Embryonic facial prominence (tissue), 1 donor: ENCODE measurements around the gene MTOR.

Experiments used
- DNase-seq: peaks from one replicate; pipeline ENCODE4 v3.0.0-alpha.2; 2016; ENCODE audit errors: extremely low spot score

Gene MTOR

DNA sequence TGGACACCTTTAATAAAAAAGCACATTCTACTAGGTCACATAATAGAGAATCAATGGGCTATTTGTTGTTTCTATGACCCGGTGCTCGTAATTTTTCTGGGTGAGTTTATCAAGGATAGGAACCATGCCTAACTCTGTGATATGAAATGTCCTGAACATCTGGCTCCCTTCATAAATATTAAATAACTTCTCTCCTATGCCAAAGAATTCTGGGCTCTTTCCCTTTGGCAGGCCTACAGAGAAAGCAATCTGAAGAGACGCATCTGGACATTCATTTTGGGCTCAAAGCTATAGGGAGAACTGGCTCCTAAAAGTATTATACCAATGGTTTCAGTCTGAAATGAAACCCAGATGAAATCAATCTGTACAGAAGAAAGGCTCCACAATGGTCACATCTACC is 112.0 kb downstream of the MTOR start:
- DNase-seq = no peak

DNA sequence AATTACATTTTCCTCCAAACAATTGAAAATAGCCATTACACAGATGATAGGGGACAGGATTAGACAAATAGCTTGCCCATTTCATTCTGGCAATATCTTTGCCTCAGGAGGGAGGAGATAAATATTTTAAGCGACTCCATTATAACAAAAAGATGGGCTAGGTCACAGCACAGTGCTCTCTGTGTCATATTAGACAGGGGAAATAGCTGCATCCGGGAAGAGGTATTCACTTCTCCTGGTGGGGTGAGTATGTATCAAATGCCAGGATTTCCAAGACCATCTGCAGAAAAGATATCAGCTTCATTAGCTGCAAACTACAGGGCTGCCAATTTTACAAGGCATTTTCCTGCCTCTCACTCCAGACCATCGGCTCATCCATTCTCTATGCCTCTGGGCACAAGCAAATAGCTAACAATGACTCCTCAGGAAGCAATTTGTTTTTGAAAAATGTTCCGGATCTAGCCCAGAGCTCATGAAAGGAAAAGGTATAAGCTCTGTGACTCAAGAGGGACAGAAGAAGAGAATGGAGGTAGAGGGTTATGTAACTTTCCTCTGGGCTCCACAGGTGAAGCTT is 115.1 kb downstream of the MTOR start:
- DNase-seq = no peak

DNA sequence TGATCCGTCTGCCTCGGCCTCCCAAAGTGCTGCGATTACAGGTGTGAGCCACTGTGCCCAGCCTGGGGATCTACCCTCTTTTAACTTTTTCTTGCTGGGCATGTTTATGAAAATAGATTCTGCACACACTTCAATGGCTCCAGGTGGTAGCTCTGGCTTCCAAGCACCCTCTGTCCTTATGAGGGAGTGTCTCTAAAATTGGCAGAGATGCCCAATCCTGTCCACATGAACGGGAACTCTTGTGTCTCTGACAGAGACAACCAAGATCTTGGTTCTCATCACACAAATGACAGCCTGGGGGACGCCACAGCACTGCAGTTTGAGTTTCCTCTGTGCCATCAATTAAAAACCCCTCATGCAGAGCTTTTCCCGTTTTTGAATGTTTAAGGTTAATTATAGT is 116.6 kb downstream of the MTOR start:
- no peak for DNase-seq

DNA sequence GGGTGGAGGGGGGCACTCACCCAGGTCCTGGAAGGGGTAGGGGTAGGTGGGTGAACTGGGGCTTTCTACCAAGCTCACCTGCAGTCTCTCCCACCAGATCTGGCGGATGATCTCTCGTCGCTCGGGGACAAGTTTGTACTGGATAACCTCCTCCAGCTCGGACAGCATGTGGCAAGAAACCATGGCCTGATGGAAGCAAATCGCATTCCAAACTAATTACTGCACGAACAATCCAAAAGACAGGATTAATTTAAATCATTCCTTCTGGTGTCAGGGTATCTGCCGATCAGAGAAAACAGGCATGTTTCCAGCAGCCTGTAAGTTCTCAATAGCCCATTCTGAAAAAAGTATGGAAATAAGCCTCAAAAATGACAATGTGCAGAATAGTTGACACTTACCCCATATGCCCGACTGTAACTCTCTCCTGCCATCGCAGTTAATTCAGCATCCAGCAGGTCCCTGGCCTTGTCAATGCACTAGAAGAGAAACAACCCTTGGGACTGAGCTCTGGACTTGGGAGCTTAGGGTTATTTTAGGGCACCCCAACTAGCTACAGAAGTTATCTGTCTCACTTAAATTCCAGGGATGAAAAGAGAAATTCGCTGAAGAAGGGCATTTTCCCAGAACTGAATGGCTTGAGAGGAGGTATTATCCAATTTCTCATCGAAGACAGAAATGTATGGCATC is 117.6 kb downstream of the MTOR start:
- no peak for DNase-seq

DNA sequence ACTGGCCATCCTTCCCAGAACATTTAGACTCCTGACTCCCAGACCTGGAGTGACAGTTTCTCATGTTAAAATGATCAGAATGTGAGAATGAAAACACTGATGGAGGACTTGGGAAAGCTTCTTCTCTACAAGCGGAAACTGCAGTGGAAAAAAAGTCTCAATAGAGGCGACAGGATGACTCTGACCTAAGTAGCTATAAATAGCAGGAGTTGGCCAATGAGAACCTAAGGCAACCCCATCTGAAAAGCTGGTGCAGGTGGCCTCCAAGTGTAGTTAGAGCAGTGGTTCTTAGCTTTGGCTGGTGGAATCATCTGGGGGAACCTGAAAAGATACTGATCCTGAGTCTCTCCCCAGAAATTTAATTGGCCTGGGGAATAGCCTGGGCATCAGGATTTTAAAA is 118.4 kb downstream of the MTOR start:
- no peak for DNase-seq

DNA sequence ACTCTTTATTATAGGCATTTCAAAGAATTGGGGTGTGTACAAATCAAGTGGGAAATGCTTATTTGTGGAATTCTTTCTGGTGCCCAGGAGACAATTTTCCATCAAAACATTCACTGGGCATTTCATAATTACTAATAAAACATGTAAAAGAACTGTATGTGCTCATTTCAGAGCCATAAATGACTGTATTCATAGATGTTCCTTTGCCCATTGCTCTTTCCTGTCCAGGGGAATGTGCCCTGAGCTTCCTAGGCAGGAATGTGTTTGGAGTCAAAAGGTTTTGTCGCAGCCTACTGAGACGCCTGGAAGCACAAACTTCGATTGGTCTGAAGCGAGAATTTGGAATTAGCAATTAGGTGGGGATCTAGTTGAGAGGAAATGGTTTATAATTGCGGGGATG is 119.0 kb downstream of the MTOR start:
- no peak for DNase-seq

DNA sequence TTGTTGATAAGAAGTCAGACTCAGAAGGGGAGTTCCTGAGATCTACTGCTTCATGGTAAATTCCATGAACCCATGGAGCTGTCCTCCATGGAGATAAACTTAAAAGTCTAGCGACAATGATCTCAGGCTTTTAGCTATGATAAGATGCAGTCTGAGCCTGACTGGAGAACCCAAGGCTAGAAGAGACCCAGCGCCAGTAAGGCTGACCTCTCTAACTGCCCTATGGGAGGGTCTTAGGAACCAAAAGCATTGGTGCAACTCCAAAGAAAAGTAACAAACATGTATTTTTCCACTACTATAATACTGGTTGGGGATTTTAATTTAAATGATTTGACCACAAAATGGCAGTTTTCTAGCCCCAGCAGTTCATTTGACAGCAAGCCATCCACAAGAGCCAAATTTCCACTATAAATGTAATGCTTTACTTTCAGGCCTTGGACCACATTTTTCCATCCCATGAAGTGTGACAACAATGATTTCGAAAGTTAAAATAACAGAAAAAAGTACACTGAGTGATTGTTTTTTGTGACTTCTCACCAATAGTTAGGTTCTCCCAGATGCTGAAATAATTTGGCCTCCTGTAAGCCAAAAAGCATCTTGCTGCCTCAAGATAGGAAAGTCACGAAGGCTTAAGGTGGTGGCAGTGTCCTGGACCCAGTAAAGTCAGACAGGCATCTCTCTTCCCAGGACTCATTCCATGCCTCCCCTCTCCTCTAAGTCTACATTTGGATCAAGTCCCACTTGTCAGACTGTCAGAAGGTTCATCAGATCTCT is 119.5 kb downstream of the MTOR start:
- DNase-seq = no peak

DNA sequence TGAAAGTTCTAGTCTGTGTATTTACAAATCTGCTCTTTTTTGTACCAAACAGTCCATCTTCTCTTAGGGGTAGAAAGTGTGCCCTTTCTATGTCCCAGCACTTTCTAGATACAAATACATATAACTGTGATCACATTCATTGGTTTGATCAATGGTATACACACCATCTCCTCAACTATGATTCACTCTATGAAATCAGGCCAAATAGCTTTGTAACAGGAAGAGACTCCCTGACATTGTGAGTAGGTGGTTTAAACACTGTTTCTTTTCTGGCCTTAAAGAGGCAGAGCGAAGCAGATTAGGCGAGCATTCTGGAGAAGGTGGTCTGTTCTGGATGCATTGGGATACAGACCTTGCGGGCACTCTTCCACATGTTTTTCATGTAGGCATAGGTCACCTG is 123.4 kb downstream of the MTOR start:
- DNase-seq = no peak

DNA sequence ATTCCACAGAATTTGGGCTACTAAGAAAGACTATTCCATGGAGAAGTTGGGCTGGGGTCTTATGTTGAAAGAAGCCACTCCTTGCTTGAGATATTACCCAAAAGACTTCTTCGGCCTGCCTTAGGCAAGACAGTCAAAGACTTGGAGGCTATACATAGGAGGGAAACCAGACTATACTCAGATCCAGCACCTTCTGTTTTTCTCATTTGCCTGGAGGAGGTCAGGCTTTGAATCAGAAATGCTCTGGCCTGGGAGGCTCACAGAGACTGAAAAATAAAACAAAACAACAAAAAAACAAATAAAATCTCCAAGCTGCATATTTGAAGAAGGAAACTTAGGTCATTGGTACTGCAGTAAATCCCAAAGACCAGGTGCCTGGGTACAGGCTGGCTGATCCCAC is 124.3 kb downstream of the MTOR start:
- DNase-seq = no peak

DNA sequence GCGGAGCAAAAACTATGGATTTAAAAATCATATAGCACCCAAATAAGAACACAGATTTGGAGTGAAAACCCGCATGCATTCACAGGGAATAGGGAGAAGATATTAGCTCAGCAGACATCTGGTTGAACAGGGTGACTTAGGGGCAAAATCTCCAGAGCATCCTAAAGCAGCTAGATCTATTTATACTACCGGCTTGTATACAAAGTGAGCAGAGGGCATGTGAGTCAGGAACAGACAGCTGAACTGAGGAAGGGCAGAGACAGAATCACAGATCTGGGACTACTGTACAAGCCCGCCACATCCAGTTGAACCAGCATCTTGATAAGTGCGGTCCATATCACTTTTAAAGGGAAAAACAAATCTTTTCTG is 127.5 kb downstream of the MTOR start:
- no peak for DNase-seq

DNA sequence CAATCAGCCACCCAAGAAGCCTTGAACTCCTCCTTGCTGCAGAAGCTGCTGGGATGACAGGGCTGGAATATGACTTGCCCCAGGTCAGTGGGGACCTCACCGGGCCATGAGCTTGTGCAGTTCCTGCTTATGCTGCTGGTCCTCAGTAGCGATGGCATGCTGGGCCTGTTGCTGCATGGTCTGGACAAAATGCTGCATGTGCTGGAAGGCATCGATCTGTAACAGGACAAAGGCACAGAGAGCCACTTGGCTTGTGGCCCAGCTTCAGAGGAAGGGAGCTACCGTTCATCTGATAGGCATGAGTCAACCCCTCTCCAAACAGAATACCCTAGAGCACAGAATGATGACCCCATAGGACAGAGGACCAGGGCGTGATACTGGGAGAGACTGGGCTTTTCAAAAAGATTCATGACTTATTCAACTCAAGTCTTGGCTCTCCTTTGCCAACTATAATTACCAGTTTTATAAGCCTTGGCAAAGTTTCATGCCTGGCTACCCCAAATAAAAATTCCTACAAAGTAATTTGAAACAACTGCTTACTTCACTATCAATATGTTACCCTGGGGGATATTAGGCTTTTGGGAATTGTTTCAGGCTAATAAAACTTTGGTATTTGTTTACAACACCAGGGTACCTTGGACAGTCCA is 128.0 kb downstream of the MTOR start:
- DNase-seq = no peak

DNA sequence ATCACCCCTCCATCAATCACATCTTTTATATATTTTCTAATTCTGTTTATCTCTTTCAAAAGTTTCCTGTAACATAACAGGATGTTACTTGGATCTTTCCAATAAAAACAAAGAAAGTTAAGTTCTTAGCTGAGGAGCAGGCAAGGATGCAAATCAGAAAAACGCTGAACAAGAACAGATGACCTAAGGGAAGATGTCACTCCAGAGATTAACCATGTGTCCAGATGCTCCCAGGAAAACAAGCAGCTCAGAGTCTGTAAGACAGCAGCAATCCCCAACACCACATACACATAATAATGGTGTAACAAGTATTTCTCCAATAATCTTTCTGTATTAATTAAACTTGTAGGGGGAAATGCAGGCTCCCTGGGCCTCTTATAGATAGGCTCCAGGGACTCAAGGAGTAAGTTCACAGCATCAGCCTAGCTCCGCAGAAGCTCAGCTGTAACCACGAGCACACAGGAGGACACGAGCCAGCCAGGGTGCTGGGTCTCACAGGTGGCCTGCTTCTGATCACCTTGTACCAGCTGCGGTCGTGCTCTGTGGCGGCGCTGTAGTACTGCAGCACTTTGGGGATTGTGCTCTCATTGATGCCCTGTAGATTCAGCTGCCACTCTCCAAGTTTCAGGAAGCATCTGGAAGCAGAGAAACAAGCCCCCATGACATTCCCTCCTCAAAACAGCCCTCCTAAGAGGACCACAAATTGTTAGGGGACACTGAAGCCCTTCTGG is 129.6 kb downstream of the MTOR start:
- DNase-seq = no peak

DNA sequence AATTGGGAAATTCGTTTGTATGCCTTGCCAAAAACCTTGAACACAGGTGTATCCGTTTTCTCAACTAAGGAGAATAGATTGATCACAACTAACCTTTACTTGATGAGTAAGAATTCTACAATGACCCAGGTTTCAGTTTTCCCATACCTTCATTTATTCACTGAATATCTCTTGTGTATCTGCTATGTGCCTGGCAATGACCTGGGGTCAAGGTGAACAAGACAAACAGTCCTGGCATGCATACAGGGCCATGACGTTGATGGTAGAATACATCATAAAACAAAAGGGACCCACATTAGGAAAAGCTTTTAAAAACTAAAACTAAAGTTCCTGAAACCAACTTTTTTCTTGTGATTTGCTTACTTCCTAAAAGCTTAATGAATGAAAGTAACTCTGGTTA is 130.5 kb downstream of the MTOR start:
- DNase-seq = no peak

DNA sequence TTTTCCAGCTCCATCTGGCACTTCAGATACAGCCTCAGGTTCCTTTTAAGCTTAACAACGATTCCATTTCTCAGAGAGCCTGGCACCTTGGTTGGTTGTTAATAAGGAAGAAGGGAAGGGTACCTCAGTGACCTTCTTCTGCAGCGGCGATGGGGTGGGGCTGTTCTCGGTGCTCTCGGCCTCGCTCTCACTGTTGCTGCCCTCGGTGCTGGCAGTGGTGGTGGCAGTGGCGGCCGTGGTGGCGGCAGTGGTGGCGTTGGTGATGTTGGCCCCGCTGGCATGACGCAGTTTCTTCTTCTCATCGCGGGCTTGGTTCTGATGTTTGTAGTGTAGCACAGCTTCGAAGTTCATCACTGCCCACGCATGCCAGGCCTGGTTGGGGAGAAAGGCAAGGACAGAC is 131.9 kb downstream of the MTOR start:
- no peak for DNase-seq

DNA sequence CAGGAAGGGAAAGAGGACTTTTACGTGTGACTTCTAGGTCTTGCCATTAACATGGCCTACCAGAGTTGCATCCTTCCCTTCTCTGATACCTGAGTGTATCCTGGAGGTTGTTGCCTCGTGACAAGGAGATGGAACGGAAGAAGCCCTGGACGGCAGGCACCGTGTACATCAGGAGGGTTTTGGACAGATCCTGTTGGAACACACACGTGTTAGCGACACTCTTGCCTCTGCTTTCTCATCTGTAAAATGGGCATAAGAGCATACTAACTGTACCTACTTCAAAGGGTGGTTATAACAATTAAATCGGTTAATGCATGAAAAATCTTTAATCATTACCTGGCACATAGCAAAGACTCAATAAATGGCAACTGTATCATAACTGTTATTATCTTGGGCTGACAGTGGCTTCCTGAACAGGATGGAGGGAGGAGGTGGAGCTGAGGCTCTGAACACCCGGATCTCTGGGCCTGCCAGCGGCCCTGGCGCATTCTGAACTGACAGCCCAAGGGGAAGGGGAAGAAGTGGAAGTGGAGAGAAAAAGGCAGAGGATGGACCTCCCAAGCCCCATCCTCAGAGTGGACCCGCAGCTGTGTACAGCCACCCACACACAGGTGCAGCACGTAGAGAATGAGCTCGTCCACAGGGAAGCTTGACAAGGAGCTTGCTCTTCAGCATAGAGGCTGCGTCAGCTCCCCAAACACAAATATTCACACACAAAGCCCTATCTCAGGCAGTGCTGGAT is 132.5 kb downstream of the MTOR start:
- DNase-seq = no peak

DNA sequence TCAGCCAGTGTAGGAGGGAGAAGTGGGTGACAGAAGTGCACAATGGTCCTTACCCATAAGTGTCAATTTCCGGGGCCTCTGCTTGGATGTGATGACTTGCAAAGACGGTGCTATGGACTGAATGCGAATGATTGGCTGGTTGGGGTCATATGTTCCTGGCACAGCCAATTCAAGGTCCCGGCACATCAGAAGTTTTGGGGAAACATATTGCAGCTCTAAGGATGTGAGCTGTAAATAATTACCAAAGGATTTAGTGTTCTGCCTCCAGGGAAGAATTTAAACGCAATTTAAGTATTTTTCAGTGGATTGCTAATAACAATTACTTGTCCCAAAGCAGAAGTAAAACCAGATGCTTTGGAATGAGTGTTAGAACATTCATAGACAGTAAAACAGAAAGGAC is 135.8 kb downstream of the MTOR start:
- no peak for DNase-seq

DNA sequence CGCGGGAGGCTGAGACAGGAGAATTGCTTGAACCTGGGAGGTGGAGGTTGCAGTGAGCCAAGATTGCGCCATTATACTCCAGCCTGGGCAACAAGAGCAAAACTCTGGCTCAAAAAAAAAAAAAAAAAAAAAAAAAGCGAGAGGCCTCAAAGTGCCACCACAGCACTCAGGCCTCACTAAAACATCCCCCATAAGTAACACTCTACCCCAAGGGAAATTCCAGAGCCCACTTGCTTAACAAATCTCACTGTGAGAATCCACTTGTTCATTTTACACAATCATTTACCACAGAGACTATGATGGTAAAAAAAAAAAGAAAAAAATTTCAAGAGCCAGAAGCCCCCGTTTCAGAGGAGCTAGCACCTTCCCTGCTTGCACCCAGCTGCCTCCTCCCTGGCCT is 136.4 kb downstream of the MTOR start:
- no peak for DNase-seq

DNA sequence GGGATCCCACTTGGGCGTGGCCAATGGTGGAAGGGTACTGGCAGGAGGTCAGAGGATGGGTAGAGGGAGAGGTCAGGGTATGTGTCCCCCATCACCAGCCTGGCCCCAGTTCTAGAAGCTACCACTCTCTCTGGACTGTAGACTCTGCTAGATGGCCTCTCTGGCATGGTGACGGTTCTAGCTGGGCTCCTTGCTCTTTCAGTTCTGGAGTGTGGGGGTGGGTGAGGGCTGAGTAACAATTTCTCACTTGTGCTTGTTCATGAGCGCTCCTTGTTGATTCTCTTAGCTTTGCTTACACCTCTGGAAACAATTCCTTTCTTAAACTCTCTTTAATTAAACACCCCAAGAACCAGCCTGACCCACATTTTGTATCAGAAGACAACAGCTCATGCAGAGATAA is 137.4 kb downstream of the MTOR start:
- no peak for DNase-seq

DNA sequence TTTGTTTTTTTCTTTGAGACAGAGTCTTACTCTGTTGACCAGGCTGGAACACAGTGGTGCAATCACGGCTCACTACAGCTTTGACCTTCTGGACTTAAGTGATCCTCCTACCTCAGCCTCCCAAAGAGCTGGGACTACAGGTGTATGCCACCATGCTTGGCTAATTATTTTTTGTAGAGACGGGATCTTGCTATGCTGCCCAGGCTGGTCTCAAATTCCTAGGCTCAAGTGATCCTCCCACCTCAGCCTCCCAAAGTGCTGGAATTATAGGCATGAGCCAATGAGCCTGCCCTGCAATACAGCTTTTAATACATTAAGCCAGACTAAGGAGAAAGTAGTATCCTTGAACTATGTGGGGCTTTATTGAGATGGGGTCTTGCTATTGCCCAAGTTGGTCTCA is 146.0 kb downstream of the MTOR start:
- DNase-seq = no peak

DNA sequence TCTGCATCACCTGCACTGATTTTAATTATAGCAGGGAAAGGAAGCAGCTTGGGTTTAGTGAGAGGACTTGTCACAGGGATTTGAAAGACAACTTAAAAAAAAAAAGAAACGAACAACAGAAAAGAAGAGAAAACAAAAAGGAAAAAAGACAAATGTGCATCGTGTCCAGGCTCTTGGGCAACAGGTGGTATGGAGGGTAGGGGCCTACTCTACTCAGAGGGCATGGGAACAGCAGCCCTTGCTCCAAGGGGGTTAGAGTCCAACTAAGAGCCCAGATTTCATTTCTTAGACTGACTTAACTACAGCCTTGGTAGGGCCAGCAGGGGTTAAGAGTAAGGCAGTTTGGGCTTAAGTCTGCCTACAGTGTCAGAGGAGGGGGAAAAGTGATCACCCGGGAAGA is 147.4 kb downstream of the MTOR start:
- DNase-seq = no peak

DNA sequence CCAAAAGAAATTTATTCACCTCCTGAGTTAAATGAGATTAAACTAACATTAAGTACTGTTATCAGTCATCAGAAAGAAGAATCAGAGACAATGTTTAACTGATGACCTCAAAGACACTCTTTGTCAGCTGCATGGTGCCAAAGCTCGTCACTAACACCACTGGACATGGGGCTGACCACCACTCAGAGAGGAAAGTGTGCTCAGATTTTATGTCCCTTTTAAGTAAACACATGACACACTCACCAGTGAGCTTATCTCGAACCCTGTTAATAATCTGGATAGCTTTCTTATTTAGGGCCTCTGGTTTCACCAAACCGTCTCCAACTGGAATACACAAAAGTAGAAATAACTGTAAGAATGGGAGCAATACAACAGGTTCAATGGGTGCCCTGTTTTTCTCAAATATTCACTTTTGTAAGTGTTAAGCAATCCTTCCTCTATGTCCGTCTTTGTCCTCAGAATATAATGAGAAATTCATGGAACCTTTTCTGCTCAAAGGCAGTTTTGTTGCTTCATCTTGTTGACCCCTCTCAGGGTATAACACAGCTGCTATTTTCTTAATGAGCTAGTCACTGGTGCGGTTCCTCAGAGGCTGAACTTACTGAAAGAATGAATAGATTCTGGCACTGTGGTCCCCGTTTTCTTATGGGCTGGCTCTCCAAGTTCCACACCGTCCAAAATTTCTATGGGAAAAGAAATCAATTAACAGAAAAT is 153.1 kb downstream of the MTOR start:
- no peak for DNase-seq
